Measurements from ENCODE around the gene WBP11.

- TF ChIP-seq ESRRA (CRISPR knock-in tag; IDR thresholded peaks at IDR 0.05; ENCODE audit: borderline replicate concordance), result no peak; the same call in 1 of the 2 replicates
- no peak for TF ChIP-seq FOXJ3 (CRISPR knock-in tag; IDR thresholded peaks at IDR 0.05; ENCODE audit: borderline replicate concordance)
- TF ChIP-seq CDX4 (CRISPR knock-in tag; IDR thresholded peaks at IDR 0.05; ENCODE audit: borderline replicate concordance), result no peak
- no peak for TF ChIP-seq E2F4 (CRISPR knock-in tag; IDR thresholded peaks at IDR 0.05; ENCODE audit: borderline replicate concordance, low read depth)
- TF ChIP-seq ZSCAN18 (CRISPR knock-in tag; IDR thresholded peaks at IDR 0.05), result no peak
- TF ChIP-seq CTCF (IDR thresholded peaks at IDR 0.05), result no peak
These were observed 33.8 kb downstream of the WBP11 start for GRCh38 chr12:14769466-14769968.
